D721Med (cell line): ENCODE results near the gene CACNB2.
"Not testable (repeated sequence)": the region's sequence is repeated elsewhere in the genome, so short reads cannot be mapped to it uniquely, and the experiment has no call there.

Experiments
- DNase-seq: peaks from one replicate; pipeline ENCODE4 v3.0.0; 2011; ENCODE audit warnings: low spot score; ENCODE audit not compliant: insufficient read length
- FAIRE-seq: peaks from 2 replicates; lab custom pipeline; 2011; peaks lifted over from hg19 to GRCh38; lab: Jason Lieb, UNC
- TF ChIP-seq, protein P1 (sequence below): IDR thresholded peaks from 2 replicates; pipeline ENCODE4 v1.5.1; 2012; ENCODE audit warnings: mild to moderate bottlenecking, control low read depth; ENCODE audit not compliant: insufficient read depth; ENCODE audit errors: missing control alignments

Gene CACNB2

DNA sequence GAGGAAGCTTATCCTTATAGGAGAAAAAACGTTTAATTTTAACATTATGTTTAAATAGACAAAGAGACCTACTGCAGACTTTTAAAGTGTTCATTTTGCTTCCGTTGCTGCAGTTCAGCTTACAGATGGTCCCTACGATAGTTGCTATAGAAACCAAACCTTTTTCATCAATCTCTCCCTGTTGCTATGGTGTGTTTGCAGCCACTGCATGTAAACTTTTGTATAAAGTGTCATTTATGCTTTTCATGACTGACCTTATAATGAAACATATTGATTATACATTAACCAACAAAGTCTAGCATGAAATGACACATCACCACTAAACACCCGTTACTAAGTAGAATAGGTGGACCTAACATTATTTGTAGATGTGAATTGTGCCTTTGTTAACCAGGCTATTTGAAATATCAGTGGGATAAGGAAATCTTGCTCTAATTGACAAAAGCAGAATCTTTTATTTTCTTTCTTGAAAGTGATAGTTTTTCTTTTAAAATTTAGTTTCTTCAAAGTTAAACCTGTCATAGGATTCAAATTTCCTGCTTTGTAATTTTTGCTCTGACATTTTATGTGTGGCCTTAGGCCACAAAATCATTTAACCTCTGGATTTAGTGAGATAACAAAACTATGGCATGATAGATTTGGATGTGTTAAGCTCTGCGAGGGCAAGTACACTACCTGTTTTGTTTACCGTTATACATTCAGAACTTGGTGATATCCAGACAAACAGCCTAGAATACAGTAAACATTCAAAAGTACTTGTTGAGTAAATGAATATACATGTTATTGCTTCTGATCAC, 64.0 kb downstream of the CACNB2 start:
- DNase-seq (no peak), FAIRE-seq (no peak)
- TF ChIP-seq, protein P1, sequence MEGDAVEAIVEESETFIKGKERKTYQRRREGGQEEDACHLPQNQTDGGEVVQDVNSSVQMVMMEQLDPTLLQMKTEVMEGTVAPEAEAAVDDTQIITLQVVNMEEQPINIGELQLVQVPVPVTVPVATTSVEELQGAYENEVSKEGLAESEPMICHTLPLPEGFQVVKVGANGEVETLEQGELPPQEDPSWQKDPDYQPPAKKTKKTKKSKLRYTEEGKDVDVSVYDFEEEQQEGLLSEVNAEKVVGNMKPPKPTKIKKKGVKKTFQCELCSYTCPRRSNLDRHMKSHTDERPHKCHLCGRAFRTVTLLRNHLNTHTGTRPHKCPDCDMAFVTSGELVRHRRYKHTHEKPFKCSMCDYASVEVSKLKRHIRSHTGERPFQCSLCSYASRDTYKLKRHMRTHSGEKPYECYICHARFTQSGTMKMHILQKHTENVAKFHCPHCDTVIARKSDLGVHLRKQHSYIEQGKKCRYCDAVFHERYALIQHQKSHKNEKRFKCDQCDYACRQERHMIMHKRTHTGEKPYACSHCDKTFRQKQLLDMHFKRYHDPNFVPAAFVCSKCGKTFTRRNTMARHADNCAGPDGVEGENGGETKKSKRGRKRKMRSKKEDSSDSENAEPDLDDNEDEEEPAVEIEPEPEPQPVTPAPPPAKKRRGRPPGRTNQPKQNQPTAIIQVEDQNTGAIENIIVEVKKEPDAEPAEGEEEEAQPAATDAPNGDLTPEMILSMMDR, result no peak

DNA sequence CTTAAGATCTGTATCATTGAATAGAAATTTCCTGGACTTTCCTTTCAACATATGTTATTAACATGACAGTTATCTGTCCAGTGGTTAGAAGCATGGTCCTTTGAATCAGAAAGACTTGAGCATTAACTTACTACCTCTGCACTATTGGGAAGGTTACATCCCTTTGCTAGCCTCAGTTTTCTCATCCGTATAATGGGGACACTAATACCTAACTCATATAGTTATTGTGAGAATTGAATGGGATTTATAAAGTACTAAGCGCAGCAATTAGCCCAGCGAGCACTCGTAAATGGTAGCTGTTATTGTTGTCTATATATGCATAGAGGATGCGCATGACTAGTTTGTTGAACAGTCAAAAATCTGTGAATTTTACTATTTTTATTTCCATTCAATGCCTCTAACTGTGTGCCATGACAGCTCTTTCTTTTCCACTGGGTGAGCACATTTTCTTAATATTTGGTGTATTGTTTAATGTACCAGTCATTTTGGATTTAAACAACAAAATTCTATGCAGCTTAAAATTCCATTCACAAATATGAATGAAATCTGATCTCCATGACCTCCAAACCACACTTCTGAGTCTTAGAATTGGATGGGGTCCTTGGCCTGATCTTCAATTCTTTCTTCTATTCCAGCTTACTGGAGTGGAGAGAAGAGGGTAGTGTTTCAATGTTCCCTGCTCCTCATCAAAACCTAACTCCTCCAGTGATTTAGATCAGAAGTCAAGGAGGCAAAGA, 65.0 kb downstream of the CACNB2 start:
- DNase-seq, result no peak
- no peak for FAIRE-seq
- TF ChIP-seq, protein P1, result no peak

DNA sequence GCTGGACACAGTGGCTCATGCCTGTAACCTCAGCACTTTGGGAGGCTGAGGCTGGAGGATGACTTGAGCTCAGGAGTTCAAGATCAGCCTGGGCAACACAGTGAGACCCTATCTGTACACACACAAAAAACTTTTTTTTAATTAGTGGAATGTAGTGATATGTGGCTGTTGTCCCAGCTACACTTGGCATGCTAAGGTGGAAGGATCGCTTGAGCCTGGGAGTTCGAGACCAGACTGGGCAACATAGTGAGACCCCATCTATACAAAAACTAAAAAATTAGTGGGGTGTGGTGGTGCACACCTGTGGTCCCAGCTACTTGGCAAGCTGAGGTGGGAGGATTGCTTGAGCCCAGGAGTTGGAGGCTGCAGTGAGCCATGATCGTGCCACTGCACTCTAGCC, 68.0 kb downstream of the CACNB2 start:
- FAIRE-seq, DNase-seq: not testable (repeated sequence)

DNA sequence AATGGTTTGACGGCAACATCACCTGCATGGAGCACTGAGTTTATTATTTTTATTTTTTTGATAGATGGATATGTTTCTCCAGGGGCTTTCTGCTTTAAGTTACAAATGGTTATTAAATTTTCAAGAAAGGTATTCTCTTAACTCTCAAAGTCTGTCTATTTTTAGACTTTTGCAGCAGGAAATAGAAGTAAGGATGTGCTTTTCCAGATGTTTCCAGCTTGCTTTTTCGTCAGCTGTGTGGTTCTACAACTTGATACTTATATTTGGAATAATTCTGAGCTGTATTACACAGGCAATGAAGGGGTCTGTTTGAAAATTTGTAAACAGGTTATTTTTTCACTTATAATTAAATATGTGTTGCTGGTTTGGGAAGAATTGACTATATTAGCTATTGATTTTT, 69.0 kb downstream of the CACNB2 start:
- DNase-seq, result no peak
- TF ChIP-seq, protein P1, result no peak
- no peak for FAIRE-seq

DNA sequence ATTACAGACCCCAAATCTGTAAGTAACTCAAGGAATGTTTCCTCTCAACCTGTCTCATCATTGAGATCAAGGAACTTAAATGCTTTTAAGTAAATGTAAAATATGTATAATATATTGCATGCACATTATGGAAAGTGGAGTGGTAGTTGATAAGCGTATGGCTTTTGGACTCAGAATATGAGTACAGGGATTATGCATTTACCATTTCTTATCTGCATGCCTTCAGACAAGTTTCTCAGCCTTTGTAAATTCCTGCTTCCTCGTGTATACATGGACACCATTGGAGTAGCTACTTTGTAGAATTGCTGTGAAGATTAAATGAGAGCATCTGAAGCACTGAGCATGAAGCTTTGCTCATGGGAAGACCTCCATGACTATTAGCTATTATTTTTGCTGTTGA, 70.5 kb downstream of the CACNB2 start:
- FAIRE-seq (no peak), DNase-seq (no peak)
- TF ChIP-seq, protein P1, result no peak

DNA sequence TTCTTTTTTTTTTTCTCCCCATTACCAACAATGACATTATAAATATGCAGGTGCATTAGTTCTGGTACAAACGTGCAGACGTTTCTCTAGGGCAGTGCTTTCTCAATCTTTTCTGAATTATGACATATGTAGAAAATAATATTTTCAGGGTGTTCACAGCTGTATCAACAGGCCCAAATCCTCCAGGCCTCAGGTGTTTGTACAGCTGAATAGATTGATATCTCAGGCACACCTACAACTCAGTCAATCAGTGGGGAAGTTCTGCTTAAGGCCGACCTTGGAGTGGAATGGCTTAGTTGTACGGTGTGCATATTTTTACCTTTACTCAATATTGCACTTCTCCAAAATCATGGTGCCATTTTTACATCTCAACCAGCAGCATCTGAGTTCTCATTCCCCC, 71.6 kb downstream of the CACNB2 start:
- no peak for DNase-seq
- TF ChIP-seq, protein P1, result no peak
- FAIRE-seq, result no peak

DNA sequence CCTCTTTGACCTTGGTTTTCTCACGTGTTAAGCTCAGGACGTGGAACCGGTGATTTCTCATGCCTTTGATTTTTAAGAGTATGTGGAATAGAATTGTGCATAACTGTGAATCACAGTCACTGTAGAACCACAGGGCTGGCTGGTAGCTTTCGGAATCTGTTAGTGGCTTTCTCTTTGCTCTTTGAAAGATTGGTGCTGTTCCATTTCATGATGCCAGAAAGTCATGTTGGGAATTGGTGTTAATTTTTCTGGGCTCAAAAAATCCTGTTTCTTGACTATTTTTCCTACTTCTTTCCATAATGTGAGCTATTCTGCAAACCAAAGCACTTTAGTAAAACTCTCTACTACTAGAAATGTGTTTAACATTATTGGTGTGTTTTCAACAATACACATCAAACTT, 73.0 kb downstream of the CACNB2 start:
- DNase-seq, result no peak
- no peak for FAIRE-seq
- TF ChIP-seq, protein P1, result no peak
